GM12878 (cell line): ENCODE data around the gene PTPRM.

Experiments used
- ATF3 ChIP-seq: IDR thresholded peaks from 2 replicates; pipeline ENCODE4 v1.6.1; 2011; ENCODE audit warnings: low read depth, mild to moderate bottlenecking, low read length, moderate library complexity, borderline replicate concordance; ENCODE audit errors: extremely low read depth
- BCL3 ChIP-seq: IDR thresholded peaks from 2 replicates; pipeline ENCODE4 v1.6.1; 2011; ENCODE audit warnings: borderline replicate concordance, low read depth, mild to moderate bottlenecking, moderate library complexity, low read length; ENCODE audit not compliant: insufficient read depth, poor library complexity, severe bottlenecking
- CREB1 ChIP-seq: IDR thresholded peaks from 2 replicates; pipeline ENCODE4 v1.6.1; 2012; ENCODE audit warnings: low read depth, mild to moderate bottlenecking, inconsistent platforms
- CTCF ChIP-seq, 3 experiments: IDR thresholded peaks in 2 of 3; conservative IDR thresholded peaks in 1 of 3; 2 replicates each; pipeline ENCODE4 v1.5.1; 2011; ENCODE audit warnings: low read depth in 3 of 3, low read length in 3 of 3, mild to moderate bottlenecking in 3 of 3, control low read depth in 2 of 3, moderate library complexity in 2 of 3, inconsistent platforms in 1 of 3, mixed read lengths in 1 of 3; ENCODE audit not compliant: control insufficient read depth in 2 of 3, insufficient read depth in 1 of 3; ENCODE audit errors: extremely low read depth in 1 of 3
- ESRRA ChIP-seq: IDR thresholded peaks from 2 replicates; pipeline ENCODE4 v1.6.1; 2012; ENCODE audit warnings: mild to moderate bottlenecking, low read length, improper control_type of control experiment
- GABPA ChIP-seq: IDR thresholded peaks from 2 replicates; pipeline ENCODE4 v1.6.1; 2014; ENCODE audit warnings: antibody characterized with exemption, low read depth, mild to moderate bottlenecking, inconsistent platforms
- JUND ChIP-seq: IDR thresholded peaks from 2 replicates; pipeline ENCODE4 v1.6.1; 2012; ENCODE audit warnings: low read depth, mild to moderate bottlenecking, low read length, improper control_type of control experiment, moderate library complexity
- NR2C1 ChIP-seq: fragments of 450-650 bp; IDR thresholded peaks from 2 replicates; pipeline ENCODE4 v1.6.1; 2017; ENCODE audit warnings: antibody characterized with exemption, mild to moderate bottlenecking, moderate library complexity
- POLR2A ChIP-seq: IDR thresholded peaks from 2 replicates; pipeline ENCODE4 v1.6.1; 2011; ENCODE audit warnings: low read depth, mild to moderate bottlenecking, low read length
- POLR2AphosphoS5 ChIP-seq: IDR thresholded peaks from 2 replicates; pipeline ENCODE4 v1.6.1; 2011; ENCODE audit warnings: mild to moderate bottlenecking, low read length, inconsistent platforms
- SMC3 ChIP-seq: IDR thresholded peaks from 2 replicates; pipeline ENCODE4 v1.6.1; 2011; ENCODE audit warnings: low read length, improper control_type of control experiment, borderline replicate concordance
- TAF1 ChIP-seq: IDR thresholded peaks from 2 replicates; pipeline ENCODE4 v1.6.1; 2011; ENCODE audit warnings: mild to moderate bottlenecking, low read depth, low read length, borderline replicate concordance
- TCF3 ChIP-seq: IDR thresholded peaks from 2 replicates; pipeline ENCODE4 v1.6.1; 2012; ENCODE audit warnings: low read depth, mild to moderate bottlenecking, low read length, borderline replicate concordance; ENCODE audit not compliant: insufficient read depth

- TF ChIP-seq NR2C1, result no peak
- no peak for TF ChIP-seq CTCF (IDR thresholded peaks at IDR 0.05 in 2 of 3, conservative IDR thresholded peaks at IDR 0.05 in 1 of 3; ENCODE audit: control insufficient read depth in 2 of 3, extremely low read depth in 1 of 3, insufficient read depth in 1 of 3, low read depth in 3 of 3, low read length in 3 of 3)
- TF ChIP-seq JUND, result no peak
- no peak for TF ChIP-seq CREB1
- no peak for TF ChIP-seq POLR2A
- TF ChIP-seq TCF3, result no peak
- no peak for TF ChIP-seq ESRRA
- no peak for TF ChIP-seq TAF1
- TF ChIP-seq GABPA, result no peak
- no peak for TF ChIP-seq ATF3
- TF ChIP-seq BCL3, result no peak
- TF ChIP-seq POLR2AphosphoS5, result no peak
- no peak for TF ChIP-seq SMC3
These were observed 832.0 kb downstream of the PTPRM start for GRCh38 chr18:8399138-8399537.
